ENCODE data around the gene ALPL.

GRCh38 chr1:21610027-21610426 is 100.8 kb downstream of the ALPL start:
- TF ChIP-seq CTCF (conservative IDR thresholded peaks at IDR 0.05; ENCODE audit: low read depth, low read length) (no peak), RCOR1 (IDR thresholded peaks at IDR 0.05; ENCODE audit: insufficient replicate concordance, low read length) (no peak), POLR2A (IDR thresholded peaks at IDR 0.05; ENCODE audit: low read depth, low read length) (no peak), MAFK (IDR thresholded peaks at IDR 0.05; ENCODE audit: low read depth, low read length) (no peak), CHD1 (IDR thresholded peaks at IDR 0.05; ENCODE audit: low read depth, low read length) (no peak), CEBPB (IDR thresholded peaks at IDR 0.05; ENCODE audit: low read depth, low read length) (no peak), RFX5 (IDR thresholded peaks at IDR 0.05; ENCODE audit: low read depth, low read length) (no peak), RAD21 (IDR thresholded peaks at IDR 0.05; ENCODE audit: low read length) (no peak), SMC3 (IDR thresholded peaks at IDR 0.05; ENCODE audit: low read depth, low read length) (no peak), BHLHE40 (IDR thresholded peaks at IDR 0.05; ENCODE audit: low read depth, low read length) (no peak)

Data from IMR-90 (cell line).